ENCODE measurements around the gene KIAA0040.
"Not testable (repeated sequence)": the region's sequence is repeated elsewhere in the genome, so short reads cannot be mapped to it uniquely, and the experiment has no call there.

KIAA0040 gene

GRCh38 chr1:175137369-175137768 is 55.2 kb downstream of the KIAA0040 start:
- no peak for DNase-seq (ENCODE audit: low spot score)

GRCh38 chr1:175136246-175136645 is 56.3 kb downstream of the KIAA0040 start:
- DNase-seq (ENCODE audit: low spot score), result no peak

GRCh38 chr1:175134500-175134899 is 58.1 kb downstream of the KIAA0040 start:
- DNase-seq (ENCODE audit: low spot score), result no peak

GRCh38 chr1:175133673-175134435 is 58.7 kb downstream of the KIAA0040 start:
- no peak for DNase-seq (ENCODE audit: low spot score)

GRCh38 chr1:175132436-175132835 is 60.1 kb downstream of the KIAA0040 start:
- no peak for DNase-seq (ENCODE audit: low spot score)

- DNase-seq (ENCODE audit: low spot score), result no peak
Observed at GRCh38 chr1:175131095-175131494, 61.5 kb downstream of the KIAA0040 start.

- no peak for DNase-seq (ENCODE audit: low spot score)
Observed at GRCh38 chr1:175130649-175131045, 61.9 kb downstream of the KIAA0040 start.

- peak; percentile 78 for DNase-seq (ENCODE audit: low spot score)
Observed at GRCh38 chr1:175129997-175130648, 62.5 kb downstream of the KIAA0040 start.

- no peak for DNase-seq (ENCODE audit: low spot score)
Observed at GRCh38 chr1:175129644-175129996, 63.0 kb downstream of the KIAA0040 start.

- no peak for DNase-seq (ENCODE audit: low spot score)
Observed at GRCh38 chr1:175129182-175129581, 63.4 kb downstream of the KIAA0040 start.

GRCh38 chr1:175128523-175128922 is 64.1 kb downstream of the KIAA0040 start:
- no peak for DNase-seq (ENCODE audit: low spot score)

GRCh38 chr1:175127565-175127964 is 65.0 kb downstream of the KIAA0040 start:
- DNase-seq (ENCODE audit: low spot score), result no peak

GRCh38 chr1:175126347-175126746 is 66.2 kb downstream of the KIAA0040 start:
- DNase-seq (ENCODE audit: low spot score), result no peak

- DNase-seq (ENCODE audit: low spot score), result no peak
Observed at GRCh38 chr1:175124861-175125260, 67.7 kb downstream of the KIAA0040 start.

- DNase-seq (ENCODE audit: low spot score), result no peak
Observed at GRCh38 chr1:175120511-175120910, 72.1 kb downstream of the KIAA0040 start.

GRCh38 chr1:175118375-175119367 is 73.9 kb downstream of the KIAA0040 start:
- DNase-seq (ENCODE audit: low spot score), result no peak

GRCh38 chr1:175116903-175117302 is 75.7 kb downstream of the KIAA0040 start:
- no peak for DNase-seq (ENCODE audit: low spot score)

- DNase-seq (ENCODE audit: low spot score), result no peak
Observed at GRCh38 chr1:175116210-175116798, 76.3 kb downstream of the KIAA0040 start.

GRCh38 chr1:175114996-175115395 is 77.6 kb downstream of the KIAA0040 start:
- DNase-seq (ENCODE audit: low spot score), result no peak

GRCh38 chr1:175108331-175108820 is 84.2 kb downstream of the KIAA0040 start:
- not testable (repeated sequence) for DNase-seq (ENCODE audit: low spot score)

Measured in SK-N-DZ (cell line).